ENCODE results near the gene EPHA6.

- TF ChIP-seq EZH2 (IDR thresholded peaks at IDR 0.05; ENCODE audit: borderline replicate concordance, insufficient read depth, low read depth, low read length, poor library complexity, severe bottlenecking) (no peak), CTCF (IDR thresholded peaks at IDR 0.05) (no peak)
Observed at GRCh38 chr3:97359977-97360376, 545.6 kb downstream of the EPHA6 start.

Data from B cell (primary cell).